SK-N-MC (cell line): ENCODE data around the gene NRDE2.

ENCODE experiments used
- EZH2 ChIP-seq: fragments of 200-600 bp; sonication (generic); IDR thresholded peaks from one replicate; pipeline ENCODE4 v1.6.1; 2017; ENCODE audit warnings: antibody characterized with exemption
- FOXP2 ChIP-seq: optimal IDR thresholded peaks from 2 replicates; pipeline ENCODE3; 2011; ENCODE audit warnings: mild to moderate bottlenecking, moderate library complexity; ENCODE audit not compliant: insufficient read depth; ENCODE audit errors: extremely low read length, control extremely low read depth
- POLR2AphosphoS5 ChIP-seq: IDR thresholded peaks from 2 replicates; pipeline ENCODE4 v1.6.1; 2012; ENCODE audit warnings: mild to moderate bottlenecking, low read depth, low read length, borderline replicate concordance

GRCh38 chr14:90280096-90280495, 51.6 kb downstream of the NRDE2 start:
- TF ChIP-seq EZH2 (no peak), POLR2AphosphoS5 (no peak), FOXP2 (no peak)
